ENCODE results near the gene CACNB2.

- TF ChIP-seq POLR2A (IDR thresholded peaks at IDR 0.05; ENCODE audit: low read depth, low read length) (no peak), POLR2AphosphoS5 (IDR thresholded peaks at IDR 0.05; ENCODE audit: low read depth, low read length) (no peak)
Measured at GRCh38 chr10:18400201-18400905, 260.1 kb downstream of the CACNB2 start.
